CD4-positive, alpha-beta memory T cell (primary cell): Measurements from ENCODE around the gene SLC5A12. TPM values are rescaled to one million over a fixed set of nuclear protein-coding genes. Genes with fewer than 3 reads are reported as not detected.

Source experiments
- CTCF ChIA-PET: fragments of 350-600 bp; sonication (Branson Sonifier 250); formaldehyde crosslinking; loops from one replicate; lab custom pipeline; 2021; ENCODE audit warnings: inconsistent platforms; ENCODE audit not compliant: partially characterized antibody; lab: Charles Lee
- POLR2A ChIA-PET: fragments of 350-600 bp; sonication (Branson Sonifier 250); formaldehyde crosslinking; loops from one replicate; lab custom pipeline; 2021; ENCODE audit not compliant: partially characterized antibody; lab: Charles Lee
- DNase-seq, 5 donors: peaks; one replicate each; pipeline versions ENCODE4 v3.0.0 to v3.0.0-alpha.2; 2020 to 2022; ENCODE audit warnings: mixed read lengths in 1 of 5
- H3K27ac ChIP-seq: one replicate; pipeline ENCODE4 v1.7.0; 2013; ENCODE audit warnings: low read depth, low read length
- H3K27me3 ChIP-seq: 2 replicates; pipeline ENCODE4 v1.7.0; 2013; ENCODE audit warnings: mild to moderate bottlenecking, low read length, moderate library complexity; ENCODE audit not compliant: insufficient read depth
- H3K36me3 ChIP-seq: 2 replicates; pipeline ENCODE4 v1.7.0; 2013; ENCODE audit warnings: mild to moderate bottlenecking, low read length, moderate library complexity; ENCODE audit not compliant: insufficient read depth
- H3K4me1 ChIP-seq: 2 replicates; pipeline ENCODE4 v1.7.0; 2013; ENCODE audit warnings: mild to moderate bottlenecking, low read length, moderate library complexity; ENCODE audit not compliant: insufficient read depth
- H3K4me3 ChIP-seq, 2 donors: one replicate each; pipeline ENCODE4 v1.7.0; 2013; ENCODE audit warnings: low read length in 2 of 2, mild to moderate bottlenecking in 1 of 2
- H3K9me3 ChIP-seq, 2 donors: one replicate each; pipeline ENCODE4 v1.7.0; 2013; ENCODE audit warnings: low read length in 2 of 2, control low read depth in 1 of 2; ENCODE audit not compliant: control insufficient read depth in 1 of 2
- H3K27ac Mint-ChIP-seq, 7 donors: one replicate each; pipeline ENCODE4 v1.8.0; 2020 to 2021; ENCODE audit warnings: mixed read lengths in 7 of 7, mild to moderate bottlenecking in 6 of 7, inconsistent platforms in 3 of 7, moderate library complexity in 3 of 7
- H3K27me3 Mint-ChIP-seq, 2 donors: one replicate each; pipeline ENCODE4 v1.8.0; 2020 to 2021; ENCODE audit warnings: mixed read lengths in 2 of 2
- H3K36me3 Mint-ChIP-seq, 2 donors: one replicate each; pipeline ENCODE4 v1.8.0; 2020 to 2021; ENCODE audit warnings: mixed read lengths in 2 of 2, inconsistent platforms in 1 of 2, mild to moderate bottlenecking in 1 of 2
- H3K4me1 Mint-ChIP-seq, 4 donors: one replicate each; pipeline ENCODE4 v1.8.0; 2020 to 2021; ENCODE audit warnings: mixed read lengths in 4 of 4, mild to moderate bottlenecking in 1 of 4
- H3K4me3 Mint-ChIP-seq, 8 donors: one replicate each; pipeline ENCODE4 v1.8.0; 2020 to 2021; ENCODE audit warnings: mixed read lengths in 8 of 8, mild to moderate bottlenecking in 7 of 8, moderate library complexity in 6 of 8, inconsistent platforms in 3 of 8
- H3K9me3 Mint-ChIP-seq, 8 donors: one replicate each; pipeline ENCODE4 v1.8.0; 2020 to 2021; ENCODE audit warnings: mixed read lengths in 8 of 8, mild to moderate bottlenecking in 5 of 8, inconsistent platforms in 3 of 8, moderate library complexity in 1 of 8
- intact Hi-C: fragments of 100-400 bp; cut with micrococcal nuclease; formaldehyde crosslinking; loops from one replicate; pipeline ENCODE4 v1.15.1; 2023
- polyA plus RNA-seq, 2 donors: library from polyadenylated mRNA; unstranded; fragments of 300-500 nt; fragmentation: Illumina TruSeq; gene quantifications; one replicate each; pipeline ENCODE4 v1.2.3, GENCODE V29; 2021
- total RNA-seq, 2 experiments: library from RNA; stranded (reverse); gene quantifications; one replicate each; pipeline ENCODE4 v1.2.3, GENCODE V29; 2021

Gene SLC5A12
- total RNA-seq: not detected
- not detected for polyA plus RNA-seq

DNA sequence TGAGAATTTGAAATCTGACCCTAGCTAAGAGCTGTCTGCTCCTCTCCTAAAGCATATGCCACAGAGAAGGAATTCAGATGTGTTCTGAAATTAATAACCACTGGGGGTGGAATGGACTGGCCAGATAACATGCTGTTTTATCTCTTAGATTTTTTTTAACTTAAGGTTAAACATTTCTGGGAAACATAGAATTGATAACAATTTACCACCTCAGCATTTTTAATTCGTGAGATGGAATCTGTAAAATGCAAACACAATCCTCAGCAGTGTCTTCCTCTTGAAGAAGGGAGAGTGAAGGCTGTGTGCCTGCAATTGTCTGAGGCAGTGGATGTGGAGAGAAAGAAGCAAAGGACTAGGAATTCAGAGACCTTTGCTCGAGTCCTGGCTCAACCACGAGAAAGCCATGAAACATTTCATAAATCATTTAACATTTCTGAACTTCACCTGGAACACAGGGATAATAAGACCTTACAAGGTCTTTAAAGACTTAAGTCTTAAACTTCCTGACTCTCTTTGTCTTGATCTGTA lies at the start of gene SLC5A12:
Gene SLC5A12 (minus strand): TSS at position 113 of the 528 bp plus-strand sequence. CDS start 346 bp downstream, outside the sequence.
- ChIA-PET CTCF (no interaction called here), POLR2A (no interaction called here)
- DNase-seq: no peak
- H3K27me3 ChIP-seq: no peaks in the 10 kb centered on the region
- no peaks in the 10 kb centered on the region for H3K36me3 Mint-ChIP-seq
- H3K4me1 Mint-ChIP-seq: no peaks in the 10 kb centered on the region
- H3K27me3 Mint-ChIP-seq: no peaks in the 10 kb centered on the region
- no peak within 1 kb of the TSS for H3K4me3 Mint-ChIP-seq
- H3K9me3 ChIP-seq: no peaks in the 10 kb centered on the region
- intact Hi-C loops: no loop called here
- H3K9me3 Mint-ChIP-seq: peaks cover 0 to 12% (median 4%) of the 10 kb centered on the region in 8 donors
- no peak within 1 kb of the TSS for H3K27ac Mint-ChIP-seq
- no peaks in the 10 kb centered on the region for H3K4me1 ChIP-seq
- no peak within 1 kb of the TSS for H3K4me3 ChIP-seq
- H3K36me3 ChIP-seq: no peaks in the 10 kb centered on the region
- no peak within 1 kb of the TSS for H3K27ac ChIP-seq

DNA sequence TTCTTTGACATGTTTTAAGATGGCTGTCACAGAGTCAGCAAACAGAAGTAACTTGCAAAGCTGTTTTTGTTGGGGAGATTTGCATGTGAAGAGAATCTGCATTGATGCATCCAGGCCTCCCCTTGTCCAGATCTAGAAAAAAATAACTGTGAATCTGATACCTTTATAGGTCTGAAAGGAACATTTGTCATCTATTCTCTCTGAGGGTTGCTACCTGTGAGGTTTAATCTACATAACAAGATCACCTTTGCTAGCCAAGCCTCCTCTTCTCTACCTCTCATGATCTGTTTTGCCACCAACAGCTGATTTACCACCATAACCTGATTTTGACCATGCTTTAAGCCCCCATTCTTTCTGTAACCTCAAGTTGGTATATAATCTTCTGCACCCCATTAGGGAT lies 47.2 kb upstream of the SLC5A12 start:
- ChIA-PET CTCF (no interaction called here), POLR2A (no interaction called here)
- Histone ChIP-seq H3K4me3 (no peak overlapping the region), H3K36me3 (no peaks in the 10 kb centered on the region), H3K27ac (no peak overlapping the region), H3K9me3 (no peaks in the 10 kb centered on the region), H3K27me3 (no peaks in the 10 kb centered on the region), H3K4me1 (no peaks in the 10 kb centered on the region)
- H3K36me3 Mint-ChIP-seq: no peaks in the 10 kb centered on the region
- DNase-seq: no peak
- intact Hi-C loops: no loop called here
- no peaks in the 10 kb centered on the region for H3K4me1 Mint-ChIP-seq
- H3K27me3 Mint-ChIP-seq: no peaks in the 10 kb centered on the region
- no peak overlapping the region for H3K27ac Mint-ChIP-seq
- peaks cover 0 to 9% (median 6%) of the 10 kb centered on the region in 8 donors for H3K9me3 Mint-ChIP-seq
- H3K4me3 Mint-ChIP-seq: no peak overlapping the region

DNA sequence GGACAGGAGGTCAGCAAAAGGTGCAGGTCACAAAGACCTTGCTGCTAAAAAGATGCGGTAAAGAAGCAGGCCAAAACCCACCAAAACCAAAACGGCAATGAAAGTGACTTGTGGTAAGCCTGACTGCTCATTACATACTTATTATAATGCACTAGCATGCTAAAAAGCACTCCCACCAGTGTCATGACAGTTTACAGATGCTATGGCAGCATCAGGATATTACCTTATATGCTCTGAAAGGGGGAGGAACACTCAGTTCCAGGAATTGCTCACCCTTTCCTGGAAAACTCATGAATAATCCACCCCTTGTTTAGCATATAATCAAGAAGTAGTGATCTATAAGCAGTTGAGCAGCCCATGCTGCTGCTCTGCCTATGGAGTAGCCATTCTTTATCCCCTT lies 45.2 kb upstream of the SLC5A12 start:
- H3K4me3 Mint-ChIP-seq: no peak overlapping the region
- H3K36me3 Mint-ChIP-seq: no peaks in the 10 kb centered on the region
- Histone ChIP-seq H3K36me3 (no peaks in the 10 kb centered on the region), H3K4me3 (no peak overlapping the region), H3K9me3 (no peaks in the 10 kb centered on the region), H3K27ac (no peak overlapping the region), H3K27me3 (no peaks in the 10 kb centered on the region), H3K4me1 (no peaks in the 10 kb centered on the region)
- H3K27ac Mint-ChIP-seq: no peak overlapping the region
- ChIA-PET CTCF (no interaction called here), POLR2A (no interaction called here)
- DNase-seq: no peak
- intact Hi-C loops: no loop called here
- H3K9me3 Mint-ChIP-seq: peaks cover 0 to 12% (median 4%) of the 10 kb centered on the region in 8 donors
- H3K4me1 Mint-ChIP-seq: no peaks in the 10 kb centered on the region
- H3K27me3 Mint-ChIP-seq: no peaks in the 10 kb centered on the region

DNA sequence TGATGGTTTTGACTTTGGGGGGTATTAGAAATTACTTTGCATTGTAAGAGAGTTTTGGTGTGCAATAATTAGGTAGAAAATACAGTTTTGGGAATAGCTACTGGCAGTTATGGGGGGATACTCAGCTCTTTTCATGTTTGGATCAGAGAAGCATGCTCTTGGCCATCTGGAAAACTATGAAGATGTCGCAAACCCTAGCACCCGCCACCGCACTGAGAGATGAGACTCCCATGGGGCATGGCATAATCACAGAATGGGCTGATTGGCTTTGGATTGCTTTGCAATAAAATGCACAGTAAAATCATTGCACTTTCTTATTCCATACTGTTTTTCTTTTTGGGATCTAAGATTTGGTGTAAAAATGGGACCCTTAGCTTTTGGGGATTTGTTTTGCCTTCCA lies 43.5 kb upstream of the SLC5A12 start:
- no peaks in the 10 kb centered on the region for H3K36me3 ChIP-seq
- ChIA-PET POLR2A (no interaction called here), CTCF (no interaction called here)
- H3K4me3 ChIP-seq: no peak overlapping the region
- Mint-ChIP-seq H3K36me3 (no peaks in the 10 kb centered on the region), H3K27me3 (no peaks in the 10 kb centered on the region), H3K4me3 (no peak overlapping the region), H3K9me3 (peaks cover 0 to 12% (median 4%) of the 10 kb centered on the region in 8 donors), H3K4me1 (no peaks in the 10 kb centered on the region), H3K27ac (no peak overlapping the region)
- H3K27me3 ChIP-seq: no peaks in the 10 kb centered on the region
- H3K9me3 ChIP-seq: no peaks in the 10 kb centered on the region
- H3K4me1 ChIP-seq: no peaks in the 10 kb centered on the region
- no peak overlapping the region for H3K27ac ChIP-seq
- DNase-seq: no peak
- intact Hi-C loops: no loop called here

DNA sequence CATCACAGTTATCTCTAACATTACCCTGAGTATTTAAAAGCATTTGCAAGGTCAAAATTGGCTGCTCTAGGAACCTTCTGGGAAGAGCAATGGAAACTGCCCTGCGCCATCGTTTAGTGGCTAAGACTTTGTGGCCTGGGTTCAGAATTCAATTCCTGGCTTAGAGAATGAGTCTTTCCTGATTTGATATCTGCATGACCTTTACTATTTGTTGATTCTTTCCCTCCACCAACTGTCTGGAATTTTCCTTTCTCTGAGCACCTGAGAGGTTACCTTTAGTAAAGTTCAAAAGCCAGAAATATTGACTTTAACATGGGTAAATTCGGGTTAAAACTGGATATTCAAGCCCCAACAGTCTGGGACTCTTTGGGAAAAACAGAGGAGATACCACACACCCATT lies 43.0 kb upstream of the SLC5A12 start:
- DNase-seq: no peak
- CTCF ChIA-PET: no interaction called here
- H3K36me3 ChIP-seq: no peaks in the 10 kb centered on the region
- H3K27ac ChIP-seq: no peak overlapping the region
- Mint-ChIP-seq H3K27ac (no peak overlapping the region), H3K4me3 (no peak overlapping the region), H3K27me3 (no peaks in the 10 kb centered on the region), H3K9me3 (peaks cover 0 to 12% (median 4%) of the 10 kb centered on the region in 8 donors), H3K4me1 (no peaks in the 10 kb centered on the region), H3K36me3 (no peaks in the 10 kb centered on the region)
- intact Hi-C loops: no loop called here
- H3K4me1 ChIP-seq: no peaks in the 10 kb centered on the region
- no peaks in the 10 kb centered on the region for H3K9me3 ChIP-seq
- POLR2A ChIA-PET: no interaction called here
- no peak overlapping the region for H3K4me3 ChIP-seq
- H3K27me3 ChIP-seq: no peaks in the 10 kb centered on the region

- Histone ChIP-seq H3K27me3 (no peaks in the 10 kb centered on the region), H3K4me3 (no peak overlapping the region), H3K9me3 (no peaks in the 10 kb centered on the region), H3K36me3 (no peaks in the 10 kb centered on the region), H3K27ac (no peak overlapping the region), H3K4me1 (no peaks in the 10 kb centered on the region)
- no peaks in the 10 kb centered on the region for H3K4me1 Mint-ChIP-seq
- CTCF ChIA-PET: no interaction called here
- POLR2A ChIA-PET: no interaction called here
- intact Hi-C loops: no loop called here
- DNase-seq: no peak
- H3K4me3 Mint-ChIP-seq: no peak overlapping the region
- no peaks in the 10 kb centered on the region for H3K27me3 Mint-ChIP-seq
- H3K9me3 Mint-ChIP-seq: peaks cover 0 to 12% (median 3%) of the 10 kb centered on the region in 8 donors
- no peaks in the 10 kb centered on the region for H3K36me3 Mint-ChIP-seq
- H3K27ac Mint-ChIP-seq: no peak overlapping the region
These were observed 42.5 kb upstream of the SLC5A12 start for GRCh38 chr11:26764315-26764714.

DNA sequence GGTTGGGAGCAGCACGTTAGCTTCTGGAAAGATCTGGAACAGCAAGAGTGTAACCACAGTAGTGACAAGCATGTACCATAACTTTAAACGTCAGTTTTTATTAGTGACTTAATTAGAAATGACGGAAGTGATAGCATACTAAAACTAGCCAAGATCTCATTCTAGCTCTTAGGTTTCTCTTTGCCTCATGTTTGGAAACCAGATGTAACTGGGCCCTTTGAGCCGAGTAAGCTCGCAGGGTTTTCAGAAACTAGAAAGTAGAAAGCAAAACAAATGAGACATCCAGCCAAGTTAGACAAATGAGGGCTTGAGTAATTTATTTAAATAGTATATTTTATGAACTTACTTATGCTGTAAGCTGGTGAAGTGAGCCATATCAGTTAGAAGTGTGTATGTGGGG lies 40.2 kb upstream of the SLC5A12 start:
- CTCF ChIA-PET: no interaction called here

More for the DNA sequence above, 40.2 kb upstream of the SLC5A12 start:
- H3K27ac ChIP-seq: no peak overlapping the region
- POLR2A ChIA-PET: no interaction called here
- no peaks in the 10 kb centered on the region for H3K9me3 ChIP-seq
- H3K4me3 ChIP-seq: no peak overlapping the region
- H3K4me1 Mint-ChIP-seq: no peaks in the 10 kb centered on the region
- peaks cover 0 to 12% (median 3%) of the 10 kb centered on the region in 8 donors for H3K9me3 Mint-ChIP-seq
- no peak for DNase-seq
- no peak overlapping the region for H3K27ac Mint-ChIP-seq
- intact Hi-C loops: no loop called here
- H3K4me1 ChIP-seq: no peaks in the 10 kb centered on the region
- no peaks in the 10 kb centered on the region for H3K36me3 ChIP-seq
- H3K36me3 Mint-ChIP-seq: no peaks in the 10 kb centered on the region
- H3K27me3 Mint-ChIP-seq: no peaks in the 10 kb centered on the region
- no peaks in the 10 kb centered on the region for H3K27me3 ChIP-seq
- no peak overlapping the region for H3K4me3 Mint-ChIP-seq
